ENCODE measurements around the gene LRRC9.
"Not testable (repeated sequence)": the region's sequence is repeated elsewhere in the genome, so short reads cannot be mapped to it uniquely, and the experiment has no call there.

Gene LRRC9

DNA sequence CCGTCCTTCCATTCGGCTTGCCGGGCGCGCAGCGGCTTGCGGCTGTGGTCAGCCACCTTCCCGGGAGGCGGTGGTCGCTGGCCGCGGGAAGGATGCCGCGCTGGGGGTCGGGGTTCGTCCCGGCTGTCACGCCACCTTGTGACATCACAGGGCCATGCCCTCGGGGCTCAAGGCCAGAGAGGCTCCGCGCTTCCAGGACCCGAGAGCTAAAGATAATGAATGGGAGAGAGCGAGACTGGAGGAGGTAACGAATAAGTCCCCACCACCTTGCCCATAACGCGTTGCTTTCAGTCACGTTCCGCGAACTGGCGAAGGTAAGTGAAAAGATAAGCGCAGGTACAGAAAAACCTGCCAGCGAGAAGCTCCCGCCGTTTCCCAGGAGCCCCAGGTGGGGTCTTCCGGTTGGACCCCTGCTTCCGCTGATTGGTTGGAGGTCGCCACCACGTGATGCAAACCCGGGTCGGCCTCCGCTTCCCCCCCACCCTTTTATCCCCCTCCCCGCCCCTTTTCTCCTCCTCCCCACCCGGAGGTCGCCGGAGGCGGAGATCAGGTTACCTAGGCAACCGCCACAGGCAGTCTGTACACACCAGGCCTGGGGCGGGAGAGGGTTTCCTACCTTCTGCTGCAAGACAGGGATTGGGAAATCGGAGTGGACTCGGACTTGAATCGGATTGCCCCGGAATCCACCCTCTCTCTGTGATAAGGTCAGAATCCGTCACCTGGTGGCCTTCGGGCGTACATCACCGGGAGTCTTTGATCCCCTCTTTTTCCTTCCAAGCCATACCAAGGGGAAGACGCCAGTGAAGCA lies at the start of gene LRRC9:
Gene LRRC9, plus strand, starts transcription at position 575 of the 808 bp plus-strand sequence.
- no peak for DNase-seq (ENCODE audit: low read depth in 2 of 2)

DNA sequence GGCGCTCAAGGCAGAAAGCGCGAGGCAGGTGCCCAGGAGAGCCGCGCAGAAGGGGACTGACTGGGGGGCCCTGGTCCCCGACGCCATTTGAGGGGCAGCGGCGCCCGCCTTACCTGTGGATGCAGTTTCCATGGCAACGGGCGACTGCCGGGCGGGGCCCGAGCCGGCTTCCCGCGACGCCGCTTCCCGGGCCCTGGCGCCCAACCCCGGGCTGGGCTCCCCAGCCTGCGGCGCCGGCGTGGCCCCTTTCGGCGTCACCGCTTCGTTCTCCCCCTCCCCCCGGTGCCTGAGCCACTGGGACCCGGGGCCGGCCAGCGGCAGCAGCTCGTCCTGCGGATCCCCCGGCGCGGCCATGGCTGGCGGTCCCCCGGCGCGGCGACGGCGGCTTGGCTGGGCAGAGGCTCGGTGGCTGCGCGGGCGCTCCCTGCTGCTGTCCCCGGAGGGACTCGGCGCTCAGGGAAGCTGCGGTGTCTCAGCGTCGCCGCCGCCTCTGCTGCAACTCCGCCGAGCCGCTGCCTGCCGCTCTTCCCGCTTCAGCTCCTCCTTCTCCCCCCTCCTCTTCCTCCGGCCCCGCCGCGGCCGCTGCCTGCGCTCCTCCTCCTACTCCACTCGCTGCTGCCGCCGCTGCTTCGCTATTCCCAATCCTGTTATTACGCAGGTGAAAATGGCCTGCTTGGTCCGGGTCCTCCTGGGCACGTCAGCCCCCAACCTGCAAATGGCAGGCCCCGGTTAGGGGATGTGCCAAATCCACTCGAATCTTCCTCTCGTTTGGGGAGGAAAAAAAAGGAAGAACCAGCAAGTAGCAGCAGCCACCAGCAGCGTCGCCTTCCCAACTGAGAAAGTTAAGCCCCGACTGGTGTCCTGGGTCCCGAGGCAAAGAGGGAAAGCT lies 49.4 kb upstream of the LRRC9 start, which contains the start of gene RTN1:
Gene RTN1, minus strand, starts transcription at position 500 of the 889 bp plus-strand sequence. Its CDS starts 146 bp downstream, at position 354.
- DNase-seq (ENCODE audit: low read depth in 2 of 2) = peak in 1 of 2 donors; percentile 3

DNA sequence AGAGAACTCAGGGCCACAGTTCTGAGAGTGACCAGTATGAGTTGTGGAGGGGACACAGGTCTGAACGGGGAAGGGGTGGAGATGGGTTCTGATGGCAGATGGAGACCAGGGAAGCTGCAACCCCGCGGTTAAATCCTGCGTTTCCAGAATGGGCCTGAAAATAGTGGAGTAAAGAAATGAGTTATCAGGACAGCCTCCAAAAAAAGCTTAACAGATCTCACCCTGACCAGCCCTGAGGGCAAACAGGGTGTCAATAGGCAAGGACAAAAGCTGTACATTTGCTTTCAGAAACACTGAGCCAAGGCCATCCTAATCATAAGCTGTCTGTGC lies 48.8 kb upstream of the LRRC9 start:
- no peak for DNase-seq (ENCODE audit: low read depth in 2 of 2)

DNA sequence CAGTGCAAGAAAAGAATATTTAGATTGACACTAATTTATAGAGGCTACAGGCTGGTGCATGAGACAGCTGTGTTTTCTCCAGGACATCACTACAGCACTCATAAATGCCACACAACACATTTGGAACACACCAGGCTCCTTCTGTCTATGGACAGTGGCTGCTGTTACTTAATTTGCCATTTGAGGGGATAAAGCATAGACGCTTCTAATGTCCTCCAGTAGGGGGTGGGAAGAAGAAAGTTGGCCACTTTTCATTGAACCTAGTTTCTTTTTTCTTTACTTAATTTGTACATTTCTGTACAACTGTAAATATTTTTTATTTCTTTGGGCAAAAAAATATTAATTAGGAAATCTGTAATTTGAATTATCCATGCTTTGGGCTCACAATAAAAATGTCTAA lies 37.0 kb upstream of the LRRC9 start:
- DNase-seq (ENCODE audit: low read depth in 2 of 2) = no peak

DNA sequence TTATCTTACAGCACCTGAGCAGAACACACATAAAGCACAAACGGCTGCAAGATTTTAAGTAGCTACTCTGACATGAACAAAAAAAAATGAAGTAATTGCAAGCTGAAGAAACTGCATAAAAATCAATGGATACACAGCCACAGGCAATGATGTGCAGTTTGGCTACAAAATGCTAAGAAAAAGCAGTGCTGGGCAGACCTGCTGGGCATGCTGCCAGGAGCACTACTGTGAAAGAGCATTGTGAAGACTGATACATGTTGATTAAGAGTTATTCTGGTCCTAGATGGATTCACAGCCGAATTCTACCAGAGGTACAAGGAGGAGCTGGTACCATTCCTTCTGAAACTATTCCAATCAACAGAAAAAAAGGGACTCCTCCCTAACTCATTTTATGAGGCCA lies 29.3 kb upstream of the LRRC9 start:
- no peak for DNase-seq (ENCODE audit: low read depth in 2 of 2)

DNA sequence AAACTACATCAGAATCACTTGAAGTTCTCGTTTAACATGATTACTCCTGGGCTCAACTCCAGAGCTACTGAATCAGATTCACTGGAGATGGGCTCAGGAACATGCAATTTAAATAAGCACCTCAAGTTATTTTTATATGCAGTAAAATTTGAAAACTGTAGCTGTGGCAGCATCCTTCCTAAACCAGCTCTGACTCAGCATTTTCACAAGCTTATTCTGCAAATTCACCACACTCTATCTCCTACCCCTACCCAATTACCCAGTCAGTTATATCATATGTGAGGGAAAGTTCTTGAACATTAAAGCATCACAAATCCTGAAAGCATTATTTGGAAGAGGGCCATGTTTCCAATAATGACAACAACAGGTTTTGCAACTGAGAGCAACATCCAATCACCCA lies 24.2 kb upstream of the LRRC9 start:
- no peak for DNase-seq (ENCODE audit: low read depth in 2 of 2)

DNA sequence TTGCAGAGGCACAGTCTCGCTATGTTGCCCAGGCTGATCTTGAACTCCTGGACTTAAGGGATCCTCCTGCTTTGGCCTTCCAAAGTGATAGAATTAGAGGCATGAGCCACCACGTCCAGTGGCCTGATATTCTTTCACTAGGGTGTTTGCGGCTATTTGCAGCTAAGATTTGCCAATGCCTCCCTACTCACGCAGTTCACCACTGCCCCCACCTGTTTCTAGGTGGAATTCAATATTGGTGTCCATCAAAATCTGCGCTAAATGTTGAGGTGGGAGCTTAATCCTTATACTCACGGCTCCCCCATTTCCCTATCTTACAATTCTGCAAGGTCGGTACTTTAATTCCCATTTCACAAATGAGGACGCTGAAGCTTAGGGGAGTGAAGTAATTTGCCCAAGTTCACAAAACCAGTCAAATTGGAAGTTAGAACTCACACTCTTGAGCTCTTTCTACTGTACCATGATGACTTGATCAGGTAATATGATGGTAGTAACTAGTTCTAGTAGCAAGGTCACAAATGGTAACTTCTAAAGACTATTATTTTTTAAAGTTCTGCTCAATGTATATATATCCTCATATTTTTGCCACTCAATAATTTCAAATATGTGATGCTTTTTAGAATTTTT lies 22.1 kb upstream of the LRRC9 start:
- no peak for DNase-seq (ENCODE audit: low read depth in 2 of 2)

DNA sequence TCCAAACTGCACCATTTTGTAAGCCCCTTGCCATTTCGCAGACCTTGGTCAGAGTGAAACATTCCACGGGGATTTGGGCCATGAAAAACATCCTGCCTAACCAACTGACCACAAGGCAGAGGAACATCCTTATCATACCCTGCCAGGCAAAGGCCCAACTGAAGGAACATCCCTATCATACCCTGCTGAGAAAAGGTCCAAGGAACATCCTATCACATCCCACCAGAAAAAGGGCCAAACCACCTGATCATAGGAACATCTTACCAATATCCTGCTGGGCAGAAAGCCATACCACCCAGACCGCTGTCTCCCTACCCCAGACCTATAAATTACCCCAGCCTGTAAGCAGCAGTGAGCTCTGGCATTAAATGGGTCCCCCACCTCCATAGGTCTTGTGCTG lies 19.4 kb upstream of the LRRC9 start:
- DNase-seq (ENCODE audit: low read depth in 2 of 2) = no peak

DNA sequence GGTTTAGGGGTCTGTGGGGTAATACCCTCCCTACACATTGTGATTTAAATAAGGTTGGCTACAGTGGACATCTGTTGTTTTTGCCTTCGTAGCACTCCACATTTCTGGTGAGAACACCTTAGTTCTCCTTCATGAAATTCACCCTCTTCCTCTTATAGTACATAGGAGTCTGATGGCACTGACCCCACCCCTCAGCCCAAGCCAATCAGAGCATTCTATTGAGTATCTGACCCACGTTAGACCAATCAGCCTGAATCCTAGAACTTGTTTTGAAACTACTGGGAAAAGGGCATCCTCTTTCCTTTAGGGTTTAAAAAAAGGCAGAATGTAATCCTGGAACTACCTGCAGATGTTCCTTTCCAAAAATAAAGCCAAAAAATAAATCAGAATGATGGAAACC lies 15.8 kb upstream of the LRRC9 start:
- no peak for DNase-seq (ENCODE audit: low read depth in 2 of 2)

DNA sequence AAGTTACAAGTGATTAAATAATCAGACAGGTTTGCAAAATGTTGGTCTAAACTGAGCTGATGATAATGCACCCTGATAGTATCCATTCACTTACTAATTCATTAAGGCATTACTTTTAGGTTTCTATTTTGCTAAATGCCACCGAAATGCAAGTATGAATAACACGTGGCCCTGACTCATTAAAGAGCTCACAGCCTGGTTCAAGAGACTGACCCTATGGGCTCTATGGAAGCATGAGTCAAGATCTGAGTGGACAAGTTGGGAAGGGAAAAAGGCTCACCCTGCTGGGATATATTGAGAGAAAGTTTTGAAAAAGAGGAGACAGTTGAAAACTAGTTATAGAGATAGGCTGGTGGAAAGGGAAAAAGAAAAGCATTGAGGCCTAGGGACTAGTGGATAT lies 14.8 kb upstream of the LRRC9 start:
- DNase-seq (ENCODE audit: low read depth in 2 of 2) = no peak

DNA sequence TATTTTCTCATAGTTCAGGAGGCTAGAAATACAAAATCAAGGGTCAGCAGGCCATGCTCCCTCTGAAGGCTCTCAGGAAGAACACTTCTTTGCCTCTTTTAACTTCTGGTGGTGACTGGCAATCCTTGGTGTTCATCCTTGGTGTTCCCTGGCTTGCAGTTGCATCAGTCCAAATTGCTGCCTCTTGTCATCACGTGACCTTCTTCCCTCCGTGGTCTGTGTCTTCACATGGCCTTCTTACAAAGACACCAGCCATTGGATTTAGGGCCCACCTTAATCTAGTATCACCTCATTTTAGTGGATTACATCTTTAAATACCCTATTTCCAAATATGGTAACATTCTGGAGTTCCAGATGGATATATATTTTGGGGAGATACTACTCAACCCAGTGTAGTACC lies 7.5 kb upstream of the LRRC9 start:
- no peak for DNase-seq (ENCODE audit: low read depth in 2 of 2)

DNA sequence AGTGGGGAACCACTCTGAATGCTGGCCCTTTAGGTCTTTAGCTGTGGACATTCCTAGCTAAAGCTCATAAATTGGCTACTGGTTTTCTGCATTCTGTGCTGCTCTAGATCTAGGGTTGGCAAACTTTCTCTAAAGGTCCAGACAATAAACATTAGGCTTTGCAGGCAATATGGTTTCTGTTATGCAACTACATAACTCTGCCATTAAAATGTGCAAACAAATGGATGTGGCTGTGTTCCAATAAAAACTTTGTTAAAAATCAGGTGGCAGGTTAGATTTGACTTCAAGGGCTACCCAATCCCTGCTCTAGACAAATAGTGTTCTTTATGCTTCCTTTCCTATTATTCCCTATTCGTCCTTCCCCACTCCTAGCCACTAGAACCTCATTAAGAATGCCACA lies 6.8 kb upstream of the LRRC9 start:
- no peak for DNase-seq (ENCODE audit: low read depth in 2 of 2)

DNA sequence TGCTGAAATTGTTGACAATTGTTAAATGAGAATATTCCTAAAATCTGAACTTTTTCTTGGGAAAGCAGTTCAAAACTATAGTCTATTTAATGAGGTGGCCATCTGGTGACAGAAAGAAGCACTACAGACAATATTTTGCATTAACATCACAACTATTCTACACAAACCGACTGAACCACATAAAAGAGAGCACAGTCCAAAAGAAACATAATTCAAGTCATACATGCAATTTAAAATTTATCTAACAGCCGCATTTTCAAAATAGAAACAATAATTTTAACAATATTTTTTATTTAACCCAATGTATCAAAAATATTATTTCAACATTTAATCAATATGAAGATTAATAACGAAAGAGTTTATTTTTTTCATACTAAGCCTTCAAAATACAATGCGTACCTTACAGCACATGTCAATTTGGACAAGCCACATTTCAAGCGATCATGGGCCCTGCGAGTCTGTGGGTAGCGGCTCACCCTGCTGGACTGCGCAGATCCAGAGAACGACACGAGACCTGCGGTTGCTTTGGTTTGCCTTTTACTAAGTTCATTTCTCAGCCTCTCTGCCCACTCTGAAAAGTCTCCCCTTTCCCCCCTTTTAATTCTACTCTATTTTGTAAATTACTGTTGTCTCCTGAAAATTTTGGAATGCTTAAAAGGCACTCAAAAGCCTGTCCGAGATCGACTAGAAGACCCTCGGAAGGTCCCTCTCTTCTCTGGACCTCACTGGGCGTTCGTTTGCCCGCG lies 947 bp upstream of the LRRC9 start:
- no peak for DNase-seq (ENCODE audit: low read depth in 2 of 2)

DNA sequence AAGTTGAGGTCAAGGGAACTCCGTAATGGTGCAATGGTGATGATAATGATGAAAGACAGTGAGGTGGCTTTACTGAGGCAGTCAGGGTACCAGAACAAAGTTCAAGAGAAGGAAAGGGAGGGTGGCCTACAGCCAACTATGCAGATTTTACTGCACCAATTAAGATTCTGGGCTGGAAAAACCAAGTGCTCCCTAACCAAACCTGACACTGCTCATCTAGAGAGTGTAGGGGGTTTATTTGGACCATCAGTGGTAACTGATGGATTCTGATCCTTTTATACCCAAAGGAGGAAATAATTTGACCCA lies 387 bp downstream of the LRRC9 start:
- DNase-seq (ENCODE audit: low read depth in 2 of 2) = no peak

DNA sequence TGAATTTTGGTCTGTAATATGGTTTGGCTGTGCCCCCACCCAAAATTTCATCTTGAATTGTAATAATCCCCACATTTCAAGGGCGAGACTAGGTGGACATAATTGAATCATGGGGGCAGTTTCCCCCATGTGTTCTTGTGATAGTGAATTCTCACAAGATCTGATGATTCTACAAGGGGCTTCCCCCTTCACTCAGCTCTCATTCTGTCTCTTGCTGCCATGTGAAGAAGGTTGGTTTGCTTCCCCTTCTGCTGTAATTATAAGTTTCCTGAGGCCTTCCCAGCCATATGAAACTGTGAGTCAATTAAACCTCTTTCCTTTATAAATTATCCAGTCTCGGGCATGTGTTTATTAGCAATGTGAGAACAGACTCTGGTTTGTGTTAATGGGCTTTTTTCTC lies 5.9 kb downstream of the LRRC9 start:
- DNase-seq (ENCODE audit: low read depth in 2 of 2) = no peak

DNA sequence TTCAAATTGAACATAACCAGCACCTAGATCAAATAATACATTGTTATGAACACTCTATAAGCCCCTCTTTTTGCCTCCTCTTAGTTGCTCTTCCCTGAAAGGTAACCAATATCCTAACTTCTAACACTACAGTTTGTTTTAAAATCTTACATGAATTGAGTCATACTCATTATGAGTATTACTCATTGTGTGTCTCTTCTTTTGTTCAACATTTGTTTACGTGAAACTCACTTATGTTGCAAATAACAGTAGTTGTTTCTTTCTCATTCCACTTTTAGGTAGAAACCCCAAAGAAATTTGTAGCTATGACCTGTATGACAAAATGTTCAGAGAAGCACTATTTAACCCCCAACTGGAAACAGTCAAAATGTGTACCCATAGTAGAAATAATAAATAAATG lies 6.6 kb downstream of the LRRC9 start:
- DNase-seq (ENCODE audit: low read depth in 2 of 2) = no peak

DNA sequence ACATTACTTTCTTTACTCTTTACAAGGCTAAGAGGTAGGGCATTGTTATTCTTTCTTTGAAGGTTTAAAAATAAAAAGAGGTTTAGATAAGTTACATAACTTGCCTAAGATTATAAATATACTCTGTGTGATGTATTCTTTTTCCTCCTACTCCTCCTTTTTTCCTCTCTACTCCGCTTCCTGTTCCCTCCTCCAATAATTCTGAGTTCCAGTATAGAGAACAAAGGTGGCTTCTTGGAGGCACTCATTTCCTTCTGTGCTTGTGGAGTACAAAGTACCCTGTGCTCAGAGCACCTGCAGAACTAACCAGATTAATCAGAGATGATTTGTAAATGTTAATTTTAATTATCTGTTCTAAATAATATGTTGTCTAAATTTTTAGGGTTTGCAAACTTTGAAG lies 11.3 kb downstream of the LRRC9 start:
- no peak for DNase-seq (ENCODE audit: low read depth in 2 of 2)

DNA sequence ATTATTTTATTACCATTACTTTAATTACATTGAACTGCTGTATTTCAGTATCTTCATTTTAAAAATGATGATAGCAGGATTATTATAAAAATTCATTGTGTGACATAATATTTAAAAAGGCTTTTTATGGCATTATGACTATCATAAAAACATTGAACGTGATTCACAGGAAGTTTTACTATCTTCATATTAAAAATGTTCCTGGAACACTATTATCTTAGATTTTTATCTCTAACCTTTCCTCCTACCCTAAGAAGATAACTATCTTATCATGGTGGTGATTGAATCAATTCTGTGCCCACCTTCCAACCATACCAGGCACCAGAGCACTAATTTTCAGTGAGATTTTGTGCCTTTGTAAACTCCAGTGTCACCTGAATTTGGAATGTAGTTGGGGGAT lies 16.2 kb downstream of the LRRC9 start:
- no peak for DNase-seq (ENCODE audit: low read depth in 2 of 2)

DNA sequence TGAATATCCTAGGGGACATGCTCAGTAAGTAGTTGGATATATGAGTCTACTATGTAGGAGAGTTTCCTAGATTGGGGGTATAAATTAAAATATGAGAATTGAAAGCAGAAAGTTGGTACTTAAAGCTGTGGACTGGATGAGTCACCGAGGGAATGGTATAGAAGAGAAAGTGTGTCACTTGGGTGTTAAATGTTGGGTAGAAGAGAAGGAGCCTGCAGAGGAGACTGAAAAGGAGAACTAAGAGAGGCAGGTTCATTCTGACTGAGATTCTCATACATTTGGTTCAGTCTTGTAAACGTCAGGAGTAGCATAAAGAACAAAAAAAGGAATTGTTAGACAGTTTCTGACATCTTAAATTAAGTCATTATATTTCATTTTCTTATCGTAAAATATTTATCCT lies 19.9 kb downstream of the LRRC9 start:
- no peak for DNase-seq (ENCODE audit: low read depth in 2 of 2)

DNA sequence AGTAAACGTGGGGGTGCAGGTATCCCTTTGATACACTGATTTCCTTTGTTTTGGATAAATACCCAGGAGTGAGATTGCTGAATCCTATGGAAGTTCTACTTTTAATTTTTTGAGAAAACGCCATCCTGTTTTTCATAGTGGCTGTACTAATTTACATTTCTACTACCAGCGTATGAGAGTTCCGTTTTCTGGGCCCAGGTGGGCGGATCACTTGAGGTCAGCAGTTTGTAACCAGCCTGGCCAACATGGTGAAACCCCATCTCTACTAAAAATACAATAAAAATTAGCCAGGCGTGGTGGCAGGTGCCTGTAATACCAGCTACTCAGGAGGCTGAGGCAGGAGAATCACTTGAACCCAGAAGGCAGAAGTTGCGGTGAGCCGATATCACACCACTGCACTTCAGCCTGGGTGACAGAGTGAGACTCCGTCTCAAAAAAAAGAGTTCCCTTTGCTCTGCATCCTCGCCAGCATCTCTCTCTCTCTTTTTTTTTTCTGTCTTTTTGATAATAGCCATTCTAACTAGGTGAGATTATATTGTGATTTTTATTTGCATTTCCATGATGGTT lies 22.4 kb downstream of the LRRC9 start:
- DNase-seq (ENCODE audit: low read depth in 2 of 2) = not testable (repeated sequence)

DNA sequence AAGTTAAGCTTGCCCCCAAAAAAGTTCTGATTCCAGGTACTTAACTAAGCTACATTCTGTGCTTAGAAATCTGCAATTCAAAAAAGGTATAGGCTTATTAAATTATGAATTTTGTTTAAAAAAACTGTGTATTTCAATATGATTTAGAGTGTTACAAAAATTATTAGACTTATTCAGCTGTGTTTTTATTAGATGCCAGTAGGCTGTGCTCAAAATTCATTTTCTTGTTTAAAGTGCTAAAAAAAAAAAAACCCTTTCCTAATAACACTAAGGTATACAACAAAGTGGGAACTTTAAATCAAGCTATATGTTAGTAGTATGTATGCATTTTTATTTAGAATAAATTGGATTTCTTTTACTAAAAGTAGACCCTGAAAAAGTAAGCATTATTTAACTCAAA lies 25.0 kb downstream of the LRRC9 start:
- DNase-seq (ENCODE audit: low read depth in 2 of 2) = no peak

DNA sequence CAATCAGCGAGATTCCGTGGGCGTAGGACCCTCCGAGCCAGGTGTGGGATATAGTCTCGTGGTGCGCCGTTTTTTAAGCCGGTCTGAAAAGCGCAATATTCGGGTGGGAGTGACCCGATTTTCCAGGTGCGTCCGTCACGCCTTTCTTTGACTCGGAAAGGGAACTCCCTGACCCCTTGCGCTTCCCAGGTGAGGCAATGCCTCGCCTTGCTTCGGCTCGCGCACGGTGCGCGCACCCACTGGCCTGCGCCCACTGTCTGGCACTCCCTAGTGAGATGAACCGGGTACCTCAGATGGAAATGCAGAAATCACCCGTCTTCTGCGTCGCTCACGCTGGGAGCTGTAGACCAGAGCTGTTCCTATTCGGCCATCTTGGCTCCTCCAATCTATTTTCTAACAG lies 32.2 kb downstream of the LRRC9 start:
- DNase-seq (ENCODE audit: low read depth in 2 of 2) = not testable (repeated sequence)
